BJ (cell line): ENCODE results near the gene STEAP4. TPM values are rescaled to one million over a fixed set of nuclear protein-coding genes. Genes with fewer than 3 reads are reported as not detected.
A peak's percentile ranks its signal among the peaks of the same experiment; 100 is the strongest.

ENCODE experiments used
- CTCF ChIA-PET: fragments of 350-600 bp; formaldehyde crosslinking; extraction: SDS; loops from one replicate; lab custom pipeline; 2021; ENCODE audit warnings: antibody characterized with exemption, inconsistent platforms; lab: Yijun Ruan, JAX
- POLR2A ChIA-PET: fragments of 300-600 bp; sonication (Branson Sonifier 250); formaldehyde crosslinking; extraction: SDS; loops from one replicate; lab custom pipeline; 2021; ENCODE audit warnings: antibody characterized with exemption; lab: Charles Lee
- DNase-seq: peaks from one replicate; pipeline ENCODE4 v3.0.0-alpha.2; 2011; ENCODE audit warnings: low read depth
- H3K27me3 ChIP-seq: 2 replicates; pipeline ENCODE4 v1.6.0; 2011; ENCODE audit warnings: low read length; ENCODE audit not compliant: control insufficient read depth, insufficient read depth
- H3K36me3 ChIP-seq: 2 replicates; pipeline ENCODE4 v1.5.1; 2011; ENCODE audit warnings: low read length; ENCODE audit not compliant: control insufficient read depth, insufficient read depth
- H3K4me3 ChIP-seq: 2 replicates; pipeline ENCODE4 v1.5.1; 2011; ENCODE audit warnings: low read depth, mild to moderate bottlenecking, control low read depth, low read length
- CTCF ChIP-seq: IDR thresholded peaks from 2 replicates; pipeline ENCODE4 v1.5.1; 2011; ENCODE audit warnings: low read depth, mild to moderate bottlenecking, control low read depth, inconsistent platforms, low read length, moderate library complexity; ENCODE audit not compliant: insufficient read depth
- polyA plus RNA-seq: library from polyadenylated mRNA; depleted of rRNA; stranded (reverse); fragments of >200 nt; gene quantifications from 2 replicates; pipeline ENCODE4 v1.2.3, GENCODE V29; 2011

STEAP4 gene
- polyA plus RNA-seq, 1 experiment: not detected

DNA sequence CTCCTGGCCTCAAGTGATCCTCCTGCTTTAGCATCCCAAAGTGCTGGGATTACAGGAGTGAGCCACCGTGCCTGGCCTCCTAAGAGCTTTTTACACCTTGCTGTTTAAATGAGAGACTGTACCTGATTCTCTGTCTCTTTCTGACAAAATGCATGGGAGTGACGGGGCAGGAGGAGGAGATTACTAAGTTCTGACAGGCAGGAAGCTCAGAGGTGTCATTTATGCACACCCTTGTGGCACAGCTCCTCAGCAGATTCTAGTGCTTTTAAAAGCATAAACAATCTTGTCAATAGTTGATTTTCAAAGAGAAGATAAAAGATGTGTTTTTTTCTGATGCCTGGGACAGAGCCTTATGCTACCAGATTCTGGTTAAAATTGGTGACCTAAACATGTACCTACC lies 39.7 kb upstream of the STEAP4 start:
- ChIA-PET POLR2A (no interaction called here), CTCF (interaction anchor here (0.6 to 1.4 kb wide), 3 partner anchors 8 to 1943 kb away, joined by 3 read pairs; no protein-coding TSS in a partner anchor)
- H3K4me3 ChIP-seq: no peak overlapping the region

DNA sequence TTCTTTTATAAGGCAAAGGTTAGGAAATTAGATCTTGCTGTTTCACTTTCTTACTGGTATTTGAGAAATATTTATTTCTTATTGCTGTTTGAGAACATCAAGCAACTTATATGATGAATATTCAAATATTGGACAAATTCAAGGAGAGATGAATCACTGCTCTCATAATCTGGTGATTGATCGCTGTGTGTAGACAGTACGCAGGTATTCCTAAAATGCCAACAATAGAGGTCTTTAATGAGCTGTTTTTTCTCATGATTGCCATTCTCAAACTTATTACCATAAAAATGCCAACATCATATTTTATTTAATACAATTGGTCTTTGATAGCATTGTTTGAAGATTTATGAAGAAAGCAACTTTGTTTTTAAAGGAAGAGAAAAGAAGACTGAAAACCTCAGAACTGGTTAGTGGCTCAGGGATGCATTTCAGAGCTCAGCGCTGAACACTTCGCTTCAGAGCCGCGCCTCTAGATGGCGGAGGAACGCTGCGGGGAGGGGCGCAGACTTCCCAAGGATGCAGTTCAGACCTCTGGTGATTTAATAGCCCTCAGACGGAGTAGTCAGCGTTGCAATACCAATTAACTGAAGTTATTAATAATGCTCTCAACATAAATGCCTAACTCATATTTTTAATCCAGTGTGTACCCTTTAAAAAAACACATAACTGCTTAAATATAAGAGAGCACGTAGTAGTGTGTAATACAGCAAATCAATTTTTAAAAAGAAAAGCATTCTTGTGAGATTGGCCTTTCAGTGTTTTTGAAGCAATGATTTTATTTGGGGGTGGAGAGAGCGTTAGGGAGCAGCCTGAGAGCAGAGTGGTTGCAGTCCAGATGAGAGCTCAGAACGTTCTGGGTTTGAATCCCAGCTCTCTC lies 38.5 kb upstream of the STEAP4 start:
- no peak for DNase-seq
- H3K27me3 ChIP-seq: no peaks in the 10 kb centered on the region; the same call in 1 of the 2 replicates
- H3K4me3 ChIP-seq: no peak overlapping the region
- H3K36me3 ChIP-seq: no peaks in the 10 kb centered on the region
- CTCF ChIA-PET: interaction anchor here (1.4 kb wide), 1 partner anchor 13 kb away, joined by 3 read pairs; no protein-coding TSS in a partner anchor
- POLR2A ChIA-PET: no interaction called here
- TF ChIP-seq CTCF: peak; percentile 43

More for the DNA sequence above, 39.7 kb upstream of the STEAP4 start:
- Histone ChIP-seq H3K36me3 (no peaks in the 10 kb centered on the region), H3K27me3 (no peaks in the 10 kb centered on the region; the same call in 1 of the 2 replicates)
- no peak for TF ChIP-seq CTCF
- no peak for DNase-seq

- CTCF ChIA-PET: no interaction called here
Observed at GRCh38 chr7:88344271-88344670, 37.6 kb upstream of the STEAP4 start.

GRCh38 chr7:88339195-88339922 lies 32.7 kb upstream of the STEAP4 start:
- DNase-seq: no peak
- no peak for TF ChIP-seq CTCF
- Histone ChIP-seq H3K36me3 (no peaks in the 10 kb centered on the region), H3K4me3 (no peak overlapping the region), H3K27me3 (no peaks in the 10 kb centered on the region)
- POLR2A ChIA-PET: no interaction called here
- CTCF ChIA-PET: no interaction called here

More at GRCh38 chr7:88344271-88344670, 37.6 kb upstream of the STEAP4 start:
- no peak for DNase-seq
- H3K4me3 ChIP-seq: no peak overlapping the region
- H3K36me3 ChIP-seq: no peaks in the 10 kb centered on the region
- POLR2A ChIA-PET: no interaction called here
- TF ChIP-seq CTCF: no peak
- no peaks in the 10 kb centered on the region; the same call in 1 of the 2 replicates for H3K27me3 ChIP-seq

DNA sequence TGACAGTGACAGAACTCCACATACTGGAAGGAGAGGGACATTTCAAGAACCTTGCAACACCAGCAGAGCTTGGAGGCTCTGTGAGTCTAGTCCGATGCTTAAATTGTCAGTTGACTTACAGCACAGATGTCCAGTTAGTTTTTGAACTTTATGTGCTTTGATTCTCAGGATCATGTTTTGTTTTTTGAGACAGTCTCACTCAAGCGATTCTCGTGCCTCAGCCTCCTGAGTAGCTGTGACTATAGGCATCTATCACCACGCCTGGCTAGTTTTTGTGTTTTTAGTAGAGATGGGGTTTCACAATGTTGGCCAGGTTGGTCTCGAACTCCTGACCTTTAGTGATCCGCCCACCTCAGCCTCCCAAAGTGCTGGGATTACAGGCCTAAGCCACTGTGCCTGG lies 31.8 kb upstream of the STEAP4 start:
- H3K27me3 ChIP-seq: no peaks in the 10 kb centered on the region
- POLR2A ChIA-PET: no interaction called here
- H3K36me3 ChIP-seq: no peaks in the 10 kb centered on the region
- DNase-seq: no peak
- no peak for TF ChIP-seq CTCF
- CTCF ChIA-PET: no interaction called here
- H3K4me3 ChIP-seq: no peak overlapping the region
